B cell (primary cell): ENCODE data around the gene TPCN1. TPM values are rescaled to one million over a fixed set of nuclear protein-coding genes. Genes with fewer than 3 reads are reported as not detected.

Experiments used
- ATAC-seq: fragments of 200-7000 bp; cut with Tn5 transposase; one replicate; pipeline ENCODE4 v1.10.0; 2021; ENCODE audit warnings: low read depth, mild to moderate bottlenecking, moderate number of reproducible peaks, moderate library complexity
- CTCF ChIA-PET: fragments of 350-600 bp; sonication (Branson Sonifier 250); formaldehyde crosslinking; loops from one replicate; lab custom pipeline; 2021; ENCODE audit warnings: antibody characterized with exemption, inconsistent platforms; lab: Charles Lee
- POLR2A ChIA-PET: fragments of 350-600 bp; sonication (Branson Sonifier 250); formaldehyde crosslinking; loops from one replicate; lab custom pipeline; 2021; ENCODE audit warnings: antibody characterized with exemption; lab: Charles Lee
- DNase-seq: peaks from one replicate; pipeline ENCODE4 v3.0.0; 2013
- H2AFZ ChIP-seq: 2 replicates; pipeline ENCODE4 v1.6.1; 2012; ENCODE audit warnings: mild to moderate bottlenecking, low read depth, low read length; ENCODE audit not compliant: insufficient read depth, poor library complexity, severe bottlenecking
- H3K27ac ChIP-seq, 2 donors: 1 replicate in 1 of 2; 2 replicates in 1 of 2; pipeline ENCODE4 v1.5.1; 2012 to 2013; ENCODE audit warnings: low read length in 2 of 2, mild to moderate bottlenecking in 2 of 2, moderate library complexity in 1 of 2
- H3K27me3 ChIP-seq, 4 experiments: fragments of 200-600 bp in 1 of 4; sonication (generic) in 1 of 4; replicated peaks in 1 of 4; 1 replicate in 2 of 4; 2 replicates in 2 of 4; pipeline versions ENCODE4 v1.6.1 to v1.7.0; 2013 to 2016; ENCODE audit warnings: low read length in 3 of 4, mild to moderate bottlenecking in 2 of 4, mixed read lengths in 1 of 4, moderate library complexity in 1 of 4; ENCODE audit not compliant: insufficient read depth in 4 of 4, control insufficient read depth in 3 of 4; ENCODE audit errors: control extremely low read depth in 1 of 4
- H3K36me3 ChIP-seq, 2 experiments: replicated peaks in 1 of 2; 1 replicate in 1 of 2; 2 replicates in 1 of 2; pipeline versions ENCODE4 v1.6.1 to v1.7.1; 2013; ENCODE audit warnings: low read length in 1 of 2; ENCODE audit not compliant: insufficient read depth in 2 of 2, control insufficient read depth in 1 of 2; ENCODE audit errors: control extremely low read depth in 1 of 2, extremely low read depth in 1 of 2
- H3K4me1 ChIP-seq, 2 donors: fragments of 200-600 bp in 1 of 2; sonication (generic) in 1 of 2; 1 replicate in 1 of 2; 2 replicates in 1 of 2; pipeline versions ENCODE4 v1.5.1 to v1.6.1; 2013 to 2017; ENCODE audit warnings: low read length in 2 of 2; ENCODE audit not compliant: control insufficient read depth in 2 of 2, insufficient read depth in 2 of 2
- H3K4me2 ChIP-seq: replicated peaks from 2 replicates; pipeline ENCODE3; 2012; ENCODE audit warnings: mild to moderate bottlenecking, low read depth, low read length; ENCODE audit not compliant: poor library complexity, severe bottlenecking
- H3K4me3 ChIP-seq, 5 experiments: fragments of 200-600 bp in 1 of 5; sonication (generic) in 1 of 5; 1 replicate in 3 of 5; 2 replicates in 2 of 5; pipeline versions ENCODE4 v1.5.1 to v1.7.0; 2011 to 2016; ENCODE audit warnings: low read length in 4 of 5, mild to moderate bottlenecking in 4 of 5, low read depth in 2 of 5, control low read depth in 1 of 5, moderate library complexity in 1 of 5; ENCODE audit not compliant: insufficient read depth in 1 of 5; ENCODE audit errors: control extremely low read depth in 1 of 5, extremely low read depth in 1 of 5
- H3K79me2 ChIP-seq: fragments of 200-600 bp; sonication (generic); one replicate; pipeline ENCODE4 v1.6.0; 2016; ENCODE audit warnings: low read length; ENCODE audit not compliant: control insufficient read depth, insufficient read depth
- H3K9ac ChIP-seq: fragments of 200-600 bp; sonication (generic); 2 replicates; pipeline ENCODE4 v1.6.1; 2017; ENCODE audit warnings: mild to moderate bottlenecking, low read length, moderate library complexity
- H3K9me3 ChIP-seq, 3 donors: one replicate each; pipeline versions ENCODE4 v1.6.1 to v1.7.1; 2013; ENCODE audit warnings: low read length in 2 of 3; ENCODE audit not compliant: control insufficient read depth in 2 of 3, insufficient read depth in 1 of 3; ENCODE audit errors: control extremely low read depth in 1 of 3
- H4K20me1 ChIP-seq: 2 replicates; pipeline ENCODE4 v1.6.0; 2012; ENCODE audit warnings: mild to moderate bottlenecking, low read length; ENCODE audit not compliant: insufficient read depth, control insufficient read depth, poor library complexity, severe bottlenecking
- H3K27ac Mint-ChIP-seq: one replicate; pipeline ENCODE4 v1.8.0; 2021; ENCODE audit warnings: mixed read lengths
- H3K27me3 Mint-ChIP-seq: one replicate; pipeline ENCODE4 v1.8.0; 2021; ENCODE audit warnings: mixed read lengths
- H3K4me1 Mint-ChIP-seq: one replicate; pipeline ENCODE4 v1.8.0; 2021; ENCODE audit warnings: mixed read lengths
- H3K4me3 Mint-ChIP-seq: one replicate; pipeline ENCODE4 v1.8.0; 2021; ENCODE audit warnings: mixed read lengths
- H3K9me3 Mint-ChIP-seq: one replicate; pipeline ENCODE4 v1.8.0; 2022; ENCODE audit warnings: mixed read lengths; ENCODE audit not compliant: insufficient read depth
- CTCF ChIP-seq: fragments of 200-600 bp; IDR thresholded peaks from one replicate; pipeline ENCODE4 v1.8.0; 2022; ENCODE audit warnings: antibody characterized with exemption, mild to moderate bottlenecking
- EZH2 ChIP-seq: IDR thresholded peaks from 2 replicates; pipeline ENCODE4 v1.6.1; 2012; ENCODE audit warnings: borderline replicate concordance, low read depth, mild to moderate bottlenecking, moderate library complexity, low read length; ENCODE audit not compliant: insufficient read depth, poor library complexity, severe bottlenecking
- WGBS: methylation state at CpG from one replicate; pipeline ENCODE4 v1.1.5; 2013; ENCODE audit warnings: missing lambda C conversion rate; ENCODE audit not compliant: insufficient coverage; 5-methylcytosine and 5-hydroxymethylcytosine counted together
- intact Hi-C: fragments of 100-400 bp; cut with micrococcal nuclease; formaldehyde crosslinking; loops from one replicate; pipeline ENCODE4 v1.10.0; 2022
- polyA plus RNA-seq: library from polyadenylated mRNA; depleted of rRNA; stranded (reverse); fragments of >200 nt; gene quantifications from 2 replicates; pipeline ENCODE4 v1.2.3, GENCODE V29; 2012
- total RNA-seq, 2 donors: library from RNA; stranded (reverse); fragments of 120-200 nt in 1 of 2; gene quantifications; 1 replicate in 1 of 2; 2 replicates in 1 of 2; pipeline versions ENCODE4 v1.2.3 to v1.2.4, GENCODE V29; 2013 to 2022

The TPCN1 gene
- total and polyA plus RNA-seq, 2 donors (not counting 1 experiment from before 2014, with no cell fraction given): 80.8 to 258 TPM

- ATAC-seq (no peak), DNase-seq (no peak)
- TF ChIP-seq EZH2: no peak
- TF ChIP-seq CTCF: no peak
- peak overlapping the region; percentile 93 for H3K4me2 ChIP-seq
- H3K9me3 Mint-ChIP-seq: no peaks in the 10 kb centered on the region
- peak overlapping the region; percentile 94 for H2AFZ ChIP-seq
- peaks cover 3 to 20% of the 10 kb centered on the region in 2 experiments for H3K36me3 ChIP-seq
- H3K4me3 ChIP-seq: peak overlapping the region; percentile 41 to 100 (median 94)
- H3K27ac ChIP-seq: peak overlapping the region; percentile 98
- intact Hi-C loops: loop anchor here (5.0 kb wide), 1 partner anchor 204 kb away; no protein-coding TSS in a partner anchor
- H4K20me1 ChIP-seq: peaks cover 29% of the 10 kb centered on the region
- H3K9ac ChIP-seq: peak overlapping the region; percentile 92
- 3% methylated on average over 7 of the region's 11 CpGs for WGBS
- no peaks in the 10 kb centered on the region for H3K27me3 ChIP-seq
- peaks cover 38% of the 10 kb centered on the region for H3K4me1 Mint-ChIP-seq
- H3K9me3 ChIP-seq: no peaks in the 10 kb centered on the region
- H3K79me2 ChIP-seq: peaks cover 69% of the 10 kb centered on the region
- peaks cover 25 to 34% of the 10 kb centered on the region in 2 donors for H3K4me1 ChIP-seq
- no peaks in the 10 kb centered on the region for H3K27me3 Mint-ChIP-seq
- ChIA-PET CTCF (interaction anchor here (0.8 to 3.3 kb wide), 10 partner anchors 9 to 286 kb away, joined by 3 to 15 read pairs (median 3); no protein-coding TSS in a partner anchor), POLR2A (interaction anchor here (0.5 to 1.8 kb wide), 7 partner anchors 14 to 149 kb away, joined by 3 to 10 read pairs (median 7); partner anchors contain the start of genes SLC8B1 and TPCN1)
- peak overlapping the region; percentile 95 for H3K4me3 Mint-ChIP-seq
- H3K27ac Mint-ChIP-seq: peak overlapping the region; percentile 90
Observed at GRCh38 chr12:113186033-113186365, 35.3 kb upstream of the TPCN1 start.

GRCh38 chr12:113186666-113187325 lies 34.5 kb upstream of the TPCN1 start:
- TF ChIP-seq EZH2 (no peak), CTCF (no peak)
- H3K9ac ChIP-seq: peak overlapping the region; percentile 92
- H3K27me3 ChIP-seq: no peaks in the 10 kb centered on the region
- Mint-ChIP-seq H3K9me3 (no peaks in the 10 kb centered on the region), H3K27me3 (no peaks in the 10 kb centered on the region), H3K27ac (peak overlapping the region; percentile 90), H3K4me3 (peak overlapping the region; percentile 95), H3K4me1 (peaks cover 38% of the 10 kb centered on the region)
- no peak for DNase-seq
- H3K79me2 ChIP-seq: peaks cover 61% of the 10 kb centered on the region
- H3K27ac ChIP-seq: no peak overlapping the region
- peaks cover 5 to 23% of the 10 kb centered on the region in 2 experiments for H3K36me3 ChIP-seq
- ChIA-PET POLR2A (interaction anchor here (0.6 to 0.8 kb wide), 2 partner anchors 21 to 40 kb away, joined by 3 to 4 read pairs; no protein-coding TSS in a partner anchor), CTCF (interaction anchor here (0.9 to 3.3 kb wide), 11 partner anchors 8 to 137 kb away, joined by 3 to 15 read pairs (median 3); no protein-coding TSS in a partner anchor)
- 94% methylated on average over 10 of the region's 16 CpGs for WGBS
- intact Hi-C loops: loop anchor here (5.0 kb wide), 1 partner anchor 204 kb away; no protein-coding TSS in a partner anchor
- peak overlapping the region; percentile 93 for H3K4me2 ChIP-seq
- no peak overlapping the region for H2AFZ ChIP-seq
- ATAC-seq: no peak
- H3K4me3 ChIP-seq: no peak overlapping the region
- no peaks in the 10 kb centered on the region for H3K9me3 ChIP-seq
- H3K4me1 ChIP-seq: peaks cover 25 to 34% of the 10 kb centered on the region in 2 donors
- peaks cover 22% of the 10 kb centered on the region for H4K20me1 ChIP-seq
